Left ventricle myocardium superior (tissue), 1 donor: ENCODE results near the gene MMP17. TPM values are rescaled to one million over a fixed set of nuclear protein-coding genes. Genes with fewer than 3 reads are reported as not detected.
"Not testable (repeated sequence)": the region's sequence is repeated elsewhere in the genome, so short reads cannot be mapped to it uniquely, and the experiment has no call there.

Source experiments
- ATAC-seq: fragments of 200-7000 bp; cut with Tn5 transposase; one replicate; pipeline ENCODE4 v1.9.1; 2020; ENCODE audit warnings: mild to moderate bottlenecking, moderate library complexity
- DNase-seq: peaks from one replicate; pipeline ENCODE4 v3.0.0-alpha.2; 2020
- intact Hi-C: fragments of 100-400 bp; cut with micrococcal nuclease; formaldehyde crosslinking; loops from one replicate; pipeline ENCODE4 v1.11.0; 2022
- total RNA-seq: library from RNA; stranded (reverse); fragmentation: NEBNext Ultra II Directional; extraction: Animal tissue kit (Norgen Biotek cat#: 25700); gene quantifications from one replicate; pipeline ENCODE4 v1.2.1, GENCODE V29; 2021
- donor health status: DM: no; HTN: yes; CAD: no; lungs with severe emphysema.

MMP17 gene
- total RNA-seq, 1 donor from 2014 or later = 0.47 TPM

DNA sequence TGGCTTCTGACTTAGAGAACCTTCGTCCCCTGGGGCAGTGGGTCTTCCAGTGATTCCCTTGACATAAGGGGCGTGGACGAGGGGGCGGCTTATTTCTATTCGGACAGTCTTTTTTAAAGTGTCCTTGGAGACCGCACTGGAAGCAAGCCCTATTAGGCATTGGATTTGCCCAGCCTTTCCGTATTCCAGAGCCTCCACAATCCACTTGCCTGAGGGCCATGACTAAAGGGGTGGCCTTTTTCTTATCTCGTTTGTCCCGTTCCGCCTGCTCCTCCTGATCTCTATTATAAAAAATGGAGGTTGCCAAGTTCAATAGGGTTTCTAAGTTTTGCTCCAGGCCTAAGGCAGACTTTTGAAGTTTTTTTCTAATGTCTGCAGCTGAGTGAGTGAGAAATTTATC is 49.0 kb downstream of the MMP17 start:
- DNase-seq, ATAC-seq, intact Hi-C loops: not testable (repeated sequence)

DNA sequence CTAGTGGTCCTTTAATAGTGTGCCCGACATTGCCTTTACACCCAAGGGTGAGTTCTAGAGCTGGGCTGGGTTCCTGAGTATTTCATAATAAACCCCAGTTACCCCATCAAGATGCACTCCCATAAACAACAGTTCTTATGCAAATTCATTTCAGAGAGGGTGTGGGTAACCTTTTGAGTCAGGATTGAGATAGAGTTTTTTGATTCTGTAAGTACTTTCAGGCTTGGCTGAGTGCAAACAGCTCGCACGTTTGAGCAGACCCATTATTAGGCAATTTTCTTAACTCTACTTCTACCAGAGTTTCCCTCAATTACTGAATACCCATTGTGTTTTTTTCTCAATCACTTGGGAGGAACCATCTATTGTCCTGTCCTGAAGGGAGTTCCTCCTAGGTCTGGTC is 50.2 kb downstream of the MMP17 start:
- ATAC-seq, intact Hi-C loops, DNase-seq: not testable (repeated sequence)

DNA sequence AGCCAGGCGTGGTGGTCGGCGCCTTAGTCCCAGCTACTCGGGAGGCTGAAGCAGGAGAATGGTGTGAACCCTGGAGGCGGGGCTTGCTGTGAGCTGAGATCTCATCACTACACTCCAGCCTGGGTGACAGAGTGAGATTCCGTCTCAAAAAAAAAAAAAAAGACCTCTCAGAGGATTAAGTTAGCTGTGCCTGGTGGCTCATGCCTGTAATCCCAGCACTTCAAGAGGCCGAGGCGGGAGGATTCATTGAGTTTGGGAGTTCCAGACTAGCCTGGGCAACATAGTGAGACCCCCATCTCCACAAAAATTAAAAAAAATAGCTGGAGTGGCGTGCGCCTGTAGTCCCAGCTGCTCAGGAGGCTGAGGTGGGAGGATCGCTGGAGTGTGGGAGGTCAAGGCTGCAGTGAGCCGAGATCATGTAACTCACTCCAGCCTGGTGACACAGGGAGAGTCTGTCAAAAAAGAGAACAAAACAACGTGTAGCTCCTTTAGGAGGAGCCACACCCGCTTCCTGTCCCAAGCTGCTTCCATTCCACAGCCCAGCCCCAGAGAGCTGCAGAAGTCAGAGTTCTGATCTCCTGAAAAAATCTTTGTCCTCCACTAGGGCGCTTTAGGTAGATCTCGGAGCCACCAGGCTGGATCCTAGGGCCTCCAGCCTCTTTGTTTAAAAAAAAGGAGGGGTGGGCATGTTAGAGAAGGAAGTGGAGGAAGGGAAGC is 54.8 kb downstream of the MMP17 start:
- DNase-seq = no peak
- ATAC-seq = peak; percentile 49
- intact Hi-C loops = no loop called here

DNA sequence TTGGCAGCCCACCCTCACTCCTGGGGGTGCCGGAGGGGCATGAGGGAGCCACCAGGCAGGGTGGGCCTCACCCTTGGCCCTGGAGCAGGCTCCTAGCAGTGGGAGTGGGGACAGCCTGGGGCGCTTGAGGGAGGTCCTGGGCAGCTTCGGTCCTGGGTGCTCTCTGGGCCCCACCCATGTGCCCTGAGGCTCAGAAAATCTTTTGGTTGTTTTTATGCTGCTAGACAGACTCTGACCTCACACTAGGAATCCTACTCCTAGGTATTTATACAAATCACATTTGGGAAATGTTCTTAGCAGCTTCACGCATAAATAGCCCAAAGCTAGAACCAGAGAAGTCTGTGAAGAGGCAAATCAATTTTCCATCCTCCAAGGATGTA is 55.3 kb downstream of the MMP17 start:
- ATAC-seq (no peak), DNase-seq (no peak)

DNA sequence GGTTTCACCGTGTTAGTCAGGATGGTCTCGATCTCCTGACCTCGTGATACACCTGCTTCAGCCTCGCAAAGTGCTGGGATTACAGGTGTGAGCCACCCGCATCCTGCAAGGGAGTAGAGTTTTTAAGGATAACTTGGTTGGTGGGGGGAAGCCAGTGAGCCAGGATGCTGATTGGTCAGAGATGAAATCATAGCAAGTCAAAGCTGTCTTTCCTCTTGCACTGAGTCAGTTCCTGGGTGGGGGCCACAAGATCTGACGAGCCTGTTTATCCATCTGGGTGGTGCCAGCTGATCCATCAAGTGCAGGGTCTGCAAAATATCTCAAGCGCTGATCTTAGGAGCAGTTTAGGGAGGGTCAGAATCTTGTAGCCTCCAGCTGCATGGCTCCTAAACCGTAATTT is 56.9 kb downstream of the MMP17 start:
- intact Hi-C loops, DNase-seq, ATAC-seq: not testable (repeated sequence)

More for the DNA sequence above, 55.3 kb downstream of the MMP17 start:
- intact Hi-C loops = no loop called here

DNA sequence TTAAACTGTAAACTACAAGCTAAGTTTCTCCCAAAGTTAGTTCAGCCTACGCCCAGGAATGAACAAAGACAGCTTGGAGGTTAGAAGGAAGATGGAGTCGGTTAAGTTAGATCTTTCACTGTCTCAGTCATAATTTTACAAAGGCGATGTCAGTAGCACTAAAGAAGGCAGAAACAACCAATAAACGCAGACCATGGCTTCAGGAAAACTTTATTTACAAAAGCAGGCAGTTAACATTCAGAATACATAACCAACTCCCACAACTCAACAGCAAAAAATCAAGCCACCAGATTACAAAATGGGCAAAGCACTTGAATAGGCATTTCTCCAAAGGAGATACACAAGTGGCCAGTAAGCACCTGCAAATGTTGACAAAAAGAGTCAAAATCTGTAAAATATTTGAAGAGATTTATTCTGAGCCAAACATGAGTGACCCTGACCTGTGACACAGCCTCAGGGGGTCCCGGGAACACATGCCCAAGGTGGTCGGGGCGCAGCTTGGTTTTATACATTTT is 57.4 kb downstream of the MMP17 start:
- ATAC-seq = no peak
- intact Hi-C loops = no loop called here
- DNase-seq = no peak

DNA sequence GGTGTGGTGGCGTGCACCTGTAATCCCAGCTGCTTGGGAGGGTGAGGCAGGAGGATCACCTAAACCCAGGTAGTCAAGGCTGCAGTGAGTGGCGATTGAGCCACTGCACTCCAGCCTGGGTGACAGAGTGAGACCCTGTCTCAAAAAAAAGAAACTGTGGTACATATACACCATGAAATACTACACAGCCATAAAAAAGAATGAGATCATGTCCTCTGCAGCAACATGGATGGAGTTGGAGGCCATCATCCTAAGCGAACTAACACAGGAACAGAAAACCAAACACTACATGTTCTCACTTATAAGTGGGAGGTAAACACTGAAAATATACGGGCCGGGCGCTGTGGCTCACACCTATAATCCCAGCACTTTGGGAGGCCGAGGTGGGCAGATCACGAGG is 63.5 kb downstream of the MMP17 start:
- ATAC-seq, DNase-seq, intact Hi-C loops: not testable (repeated sequence)

DNA sequence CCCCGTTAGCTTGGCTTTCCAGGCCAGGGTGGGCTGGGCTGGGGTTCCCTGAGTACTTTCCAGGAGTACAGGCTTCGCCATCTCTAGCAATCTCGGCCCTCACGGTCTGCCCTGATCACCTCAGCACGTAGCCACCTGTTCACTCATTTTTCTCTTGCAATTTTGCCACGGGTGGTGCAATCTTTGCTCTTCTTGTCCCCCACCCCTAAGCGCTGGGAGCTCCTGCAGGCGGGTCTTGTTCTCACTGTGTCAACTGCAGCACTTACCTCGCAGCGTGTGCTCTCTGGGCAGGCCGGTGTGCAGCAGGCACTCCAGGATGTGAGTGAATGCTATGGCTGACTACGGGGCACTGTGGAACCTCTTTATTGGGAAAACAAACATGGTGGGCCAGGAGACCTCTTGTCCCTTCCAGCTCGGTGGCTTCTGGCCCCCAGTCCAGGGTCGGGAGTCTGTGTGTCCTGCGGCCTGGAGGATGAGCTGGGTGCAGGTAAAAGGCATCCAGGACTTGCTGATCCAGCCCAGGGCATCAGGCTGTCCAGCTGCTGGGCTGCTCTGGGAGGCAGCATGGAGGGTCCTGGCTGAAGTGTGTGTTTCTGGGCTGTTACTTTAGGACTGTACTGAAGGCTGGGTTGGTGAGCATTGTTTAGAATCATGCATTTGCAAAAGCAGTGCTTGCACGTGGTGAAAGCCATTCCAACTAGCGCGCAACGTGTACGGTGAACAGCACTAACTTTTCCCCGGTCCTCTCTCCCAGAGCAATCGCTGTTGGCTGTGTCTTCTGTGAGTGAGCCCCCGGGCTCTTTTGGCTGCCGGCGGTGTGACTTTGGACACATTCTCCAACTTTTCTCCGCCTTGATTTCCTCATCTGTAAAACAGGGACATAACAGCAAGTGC is 64.8 kb downstream of the MMP17 start:
- DNase-seq (no peak), ATAC-seq (no peak)
- intact Hi-C loops = no loop called here

DNA sequence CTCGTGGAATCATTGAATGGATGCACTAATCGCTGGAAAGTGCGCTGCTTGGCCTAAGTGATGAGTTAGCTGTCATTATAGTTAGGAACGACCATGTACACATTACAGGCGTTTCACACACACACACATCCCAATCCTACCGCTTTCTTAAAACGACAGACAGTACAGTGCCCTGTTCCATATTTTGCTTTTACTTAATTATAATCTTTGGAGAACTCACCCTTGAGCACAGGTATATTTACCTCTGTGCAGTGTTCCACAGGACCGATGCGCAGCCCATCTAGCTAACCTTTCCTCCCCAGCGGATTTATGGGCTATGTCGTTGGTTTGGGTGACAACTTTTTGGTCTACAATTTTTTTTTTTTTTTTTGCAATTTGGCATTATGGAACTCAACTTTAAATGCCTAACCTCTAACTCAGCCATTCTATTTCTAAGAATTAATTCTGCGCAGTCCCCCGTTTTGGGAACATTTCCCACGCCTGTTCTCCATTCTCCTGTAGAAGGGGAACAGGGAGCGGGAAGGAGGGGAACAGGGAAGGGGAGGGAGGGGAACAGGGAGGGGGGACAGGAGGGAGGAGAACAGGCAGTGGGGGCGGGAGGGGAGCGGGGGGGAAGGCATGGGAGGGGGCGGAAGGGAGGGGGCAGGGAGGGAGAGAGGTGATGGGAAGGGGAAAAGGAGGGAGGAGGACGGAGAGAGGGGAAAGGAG is 65.6 kb downstream of the MMP17 start:
- intact Hi-C loops = no loop called here
- ATAC-seq = no peak
- DNase-seq = no peak

DNA sequence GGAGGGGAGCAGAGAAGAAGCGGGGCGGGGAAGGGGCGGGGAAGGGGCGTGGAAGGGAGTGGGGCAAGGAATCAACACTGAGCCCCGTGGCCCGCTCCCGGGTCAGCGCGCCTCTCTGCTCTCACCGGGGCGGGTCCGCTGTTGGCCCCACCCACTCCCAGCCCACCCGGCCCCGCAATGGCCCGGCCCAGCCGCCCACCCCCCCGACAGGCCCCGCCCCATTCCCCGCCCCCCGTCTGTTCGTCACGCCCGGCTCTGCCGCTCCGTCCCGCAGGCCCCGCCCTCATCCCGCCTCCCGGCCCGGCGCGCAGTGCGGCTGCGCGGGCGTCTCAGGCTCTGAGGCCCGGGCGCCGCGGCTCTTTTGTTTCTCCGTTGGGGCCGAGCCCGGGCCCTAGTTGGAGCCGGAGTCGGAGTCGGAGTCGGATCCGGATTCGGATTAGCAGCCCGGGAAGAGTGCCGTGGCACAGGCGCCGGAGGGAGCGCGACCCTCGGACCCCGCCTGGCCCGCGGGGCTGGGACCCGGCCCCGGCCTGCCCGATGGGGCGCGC is 66.2 kb downstream of the MMP17 start, which contains the start of gene ULK1:
Gene ULK1, plus strand, starts transcription at position 310 of the 548 bp plus-strand sequence. CDS start 380 bp downstream, outside the sequence.
- DNase-seq = peak; percentile 97
- peak; percentile 69 for ATAC-seq
- intact Hi-C loops = no loop called here

DNA sequence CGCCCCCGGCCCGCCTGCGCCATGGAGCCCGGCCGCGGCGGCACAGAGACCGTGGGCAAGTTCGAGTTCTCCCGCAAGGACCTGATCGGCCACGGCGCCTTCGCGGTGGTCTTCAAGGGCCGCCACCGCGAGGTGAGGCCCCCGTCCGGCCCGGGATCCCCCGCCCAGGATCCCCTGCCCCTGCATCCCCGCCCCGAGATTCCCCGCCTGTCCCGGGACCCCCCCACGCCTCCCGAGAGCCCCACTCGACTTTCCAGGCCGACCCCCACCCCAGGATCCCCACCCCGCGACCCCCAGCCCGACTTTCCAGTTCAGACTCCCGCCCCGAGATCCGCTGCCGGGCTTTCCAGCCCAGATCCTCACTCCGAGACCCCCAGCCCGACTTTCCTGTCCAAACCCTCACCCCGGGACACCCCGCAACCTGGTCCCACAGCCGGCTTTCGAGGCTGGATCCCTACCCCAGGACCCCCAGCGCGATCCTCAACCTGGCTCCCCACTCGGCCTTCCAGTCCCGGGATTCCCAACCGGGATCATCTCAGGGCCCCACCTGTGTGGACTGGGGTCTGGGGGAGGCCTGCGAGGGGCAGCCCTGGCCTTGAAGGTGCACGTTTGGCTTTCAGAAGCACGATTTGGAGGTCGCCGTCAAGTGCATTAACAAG is 66.9 kb downstream of the MMP17 start:
- intact Hi-C loops = no loop called here
- DNase-seq = peak; percentile 43
- no peak for ATAC-seq

DNA sequence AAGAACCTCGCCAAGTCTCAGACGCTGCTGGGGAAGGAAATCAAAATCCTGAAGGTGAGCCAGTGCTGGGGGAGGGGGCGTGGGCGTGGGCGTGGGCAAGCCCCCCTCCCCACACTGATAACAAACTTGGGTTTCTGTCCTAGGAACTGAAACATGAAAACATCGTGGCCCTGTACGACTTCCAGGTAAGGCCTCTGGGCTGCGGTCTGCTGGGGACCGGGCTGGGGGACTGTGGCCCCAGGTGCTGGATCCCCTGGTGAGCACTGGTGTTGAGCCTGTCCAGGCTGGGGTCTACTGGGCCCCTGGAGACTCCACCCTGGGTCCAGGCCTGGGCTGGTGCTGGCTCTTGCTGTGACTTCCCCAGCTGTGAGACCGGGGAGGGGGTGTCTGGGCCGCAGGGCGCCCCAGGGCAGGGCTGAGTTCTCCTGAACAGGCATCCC is 67.5 kb downstream of the MMP17 start:
- DNase-seq (no peak), ATAC-seq (no peak)
- intact Hi-C loops = no loop called here

DNA sequence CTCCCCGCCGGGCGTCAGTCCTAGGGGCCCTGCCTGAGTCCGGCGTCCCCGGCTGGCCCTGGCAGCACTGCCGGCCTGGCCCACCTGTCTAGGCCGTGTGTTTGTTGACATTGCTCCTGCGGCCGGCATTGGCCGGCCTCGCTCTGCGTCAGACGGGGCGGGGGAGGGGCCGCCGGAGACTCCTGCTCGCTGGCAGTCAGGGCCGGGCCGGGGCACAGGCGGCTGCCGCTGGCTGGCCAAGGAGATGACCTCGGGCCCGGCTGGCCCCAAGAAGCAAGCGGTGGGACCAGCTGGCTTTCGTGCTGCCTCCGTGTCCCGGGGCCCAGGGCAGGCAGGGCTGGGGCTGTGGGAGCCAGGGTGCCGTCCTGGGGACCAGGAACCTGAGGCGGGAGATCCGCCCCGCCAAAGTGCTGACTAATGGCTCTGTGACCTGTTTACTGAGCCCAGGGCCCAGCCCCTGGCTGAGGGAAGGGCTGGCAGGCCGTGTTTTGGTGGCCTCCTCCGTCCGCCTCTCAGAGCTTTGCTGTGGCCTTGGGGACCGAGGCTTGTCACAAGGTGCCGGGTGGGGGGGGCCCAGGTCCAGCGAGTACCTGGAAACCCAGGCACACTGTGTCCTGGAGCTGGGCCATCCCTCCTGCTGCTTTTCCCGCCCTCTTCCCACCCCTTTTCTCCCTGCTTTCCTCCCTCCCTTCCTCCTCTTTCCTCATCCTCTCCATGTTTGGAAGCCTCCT is 68.1 kb downstream of the MMP17 start:
- DNase-seq = peak; percentile 96
- intact Hi-C loops = no loop called here
- ATAC-seq = peak; percentile 88

DNA sequence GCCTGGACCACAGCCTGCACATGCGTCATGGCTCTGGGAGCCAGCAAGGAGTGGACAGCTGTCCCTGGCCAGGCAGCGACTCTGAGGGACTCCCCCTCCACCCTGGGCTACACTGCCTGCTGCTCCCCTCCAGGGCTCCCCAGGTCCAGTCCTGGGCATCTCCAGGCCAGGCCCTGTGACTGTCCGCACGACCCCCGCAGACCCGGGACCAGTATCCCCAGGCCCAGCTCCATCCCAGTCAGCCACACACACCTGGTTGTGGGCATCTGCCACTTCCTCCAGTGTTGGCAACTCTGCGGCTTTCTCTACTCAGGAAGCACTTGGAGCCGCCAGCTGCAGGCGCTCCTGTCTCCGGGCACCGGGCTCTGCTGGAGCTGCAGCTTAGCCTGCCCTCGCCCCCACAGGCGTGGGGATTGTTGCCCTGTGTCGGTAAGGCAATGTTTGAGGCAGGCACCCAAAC is 68.6 kb downstream of the MMP17 start:
- intact Hi-C loops = no loop called here
- ATAC-seq (no peak), DNase-seq (no peak)

DNA sequence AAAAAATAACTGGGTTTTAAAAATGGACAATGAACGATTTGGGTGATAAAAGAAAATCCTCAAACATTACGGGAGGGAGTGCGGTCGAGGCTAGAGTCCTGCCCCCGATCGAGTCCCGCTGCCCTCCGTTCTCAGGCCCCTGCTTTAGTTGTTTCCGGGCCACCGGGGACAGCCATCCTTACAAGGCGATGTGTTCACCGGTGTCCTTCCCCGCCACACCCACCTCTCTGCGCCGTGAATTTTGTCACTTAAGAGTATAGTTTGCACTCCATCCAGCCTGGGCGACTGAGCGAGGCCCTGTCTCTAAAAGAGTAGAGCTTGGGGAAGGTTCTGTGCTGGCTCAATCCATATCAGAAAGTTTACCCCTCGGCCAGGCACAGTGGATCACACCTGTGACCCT is 69.1 kb downstream of the MMP17 start:
- intact Hi-C loops = no loop called here
- no peak for ATAC-seq
- peak; percentile 21 for DNase-seq

DNA sequence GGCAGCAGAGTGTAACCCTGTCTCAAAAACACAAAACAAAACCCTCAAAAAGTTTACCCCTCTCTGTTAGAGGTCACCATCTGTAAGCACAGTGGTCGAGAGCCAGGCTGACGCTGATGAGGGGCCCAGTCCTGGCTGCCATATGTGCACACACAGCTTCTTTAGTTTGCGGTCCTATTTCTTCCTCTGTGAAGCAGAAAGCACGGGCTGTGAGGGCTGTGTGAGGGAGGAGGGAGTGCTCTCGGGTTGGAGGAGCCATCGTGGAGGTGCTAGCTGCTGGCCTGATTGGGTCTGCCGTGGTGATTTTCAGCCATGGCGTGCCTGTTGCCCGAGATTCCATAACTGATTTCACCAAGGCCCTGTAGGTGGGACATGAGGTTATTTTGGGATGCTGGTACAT is 69.7 kb downstream of the MMP17 start:
- DNase-seq (no peak), ATAC-seq (no peak)
- intact Hi-C loops = no loop called here

DNA sequence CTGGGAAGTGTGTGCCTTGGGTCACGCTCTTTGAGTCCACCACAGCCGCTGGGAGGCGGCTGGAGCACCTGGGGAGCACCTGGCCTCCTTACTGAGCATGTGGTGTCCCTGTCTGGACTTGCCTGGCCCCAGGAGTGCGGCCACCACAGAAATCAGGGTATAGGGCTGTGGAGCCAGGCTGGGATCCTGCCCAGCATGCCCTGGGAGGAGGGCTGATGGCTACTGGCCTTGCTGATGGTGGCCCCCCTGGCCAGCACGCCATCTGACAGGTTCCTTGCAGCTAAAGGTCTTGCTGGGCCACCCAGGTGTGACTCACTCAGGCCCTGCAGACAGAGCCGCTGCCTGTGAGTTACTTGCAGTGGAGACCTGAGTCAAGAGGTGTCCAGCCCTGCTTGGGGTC is 72.2 kb downstream of the MMP17 start:
- ATAC-seq (no peak), DNase-seq (peak; percentile 33)

More for the DNA sequence above, 72.2 kb downstream of the MMP17 start:
- intact Hi-C loops = no loop called here
